H1 (cell line): ENCODE data around the gene HS2ST1. TPM values are rescaled to one million over a fixed set of nuclear protein-coding genes. Genes with fewer than 3 reads are reported as not detected.

Experiments used
- CTCF ChIA-PET: fragments of 300-600 bp; sonication (Branson Sonifier 250); formaldehyde crosslinking; loops from one replicate; lab custom pipeline; 2021; ENCODE audit not compliant: partially characterized antibody; lab: Charles Lee
- POLR2A ChIA-PET: fragments of 300-600 bp; sonication (Branson Sonifier 250); formaldehyde crosslinking; loops from one replicate; lab custom pipeline; 2021; ENCODE audit warnings: inconsistent platforms; ENCODE audit not compliant: partially characterized antibody; lab: Charles Lee
- DNase-seq, 2 experiments: peaks; one replicate each; pipeline versions ENCODE4 v3.0.0 to v3.0.0-alpha.2; 2010 to 2022; ENCODE audit warnings: low spot score in 2 of 2, low read depth in 1 of 2, mixed read lengths in 1 of 2
- FAIRE-seq: peaks from 2 replicates; lab custom pipeline; 2011; peaks lifted over from hg19 to GRCh38; lab: Jason Lieb, UNC
- H2AFZ ChIP-seq: 2 replicates; pipeline ENCODE4 v1.8.1; 2012; ENCODE audit warnings: low read length, inconsistent platforms
- H2AK5ac ChIP-seq: 2 replicates; pipeline ENCODE4 v1.6.1; 2013; ENCODE audit warnings: low read depth, low read length
- H2BK120ac ChIP-seq: replicated peaks from 2 replicates; pipeline ENCODE3; 2013; ENCODE audit warnings: low read depth, low read length, inconsistent platforms
- H2BK12ac ChIP-seq: 2 replicates; pipeline ENCODE4 v1.6.1; 2013; ENCODE audit warnings: low read depth, low read length
- H2BK15ac ChIP-seq: 2 replicates; pipeline ENCODE4 v1.6.1; 2013; ENCODE audit warnings: low read length
- H2BK20ac ChIP-seq: 2 replicates; pipeline ENCODE4 v1.6.1; 2013; ENCODE audit warnings: low read length
- H2BK5ac ChIP-seq: 2 replicates; pipeline ENCODE4 v1.6.1; 2013; ENCODE audit warnings: low read depth, low read length
- H3K14ac ChIP-seq: 2 replicates; pipeline ENCODE4 v1.6.1; 2013; ENCODE audit warnings: inconsistent platforms; ENCODE audit not compliant: insufficient read length
- H3K18ac ChIP-seq: 2 replicates; pipeline ENCODE4 v1.6.1; 2013; ENCODE audit warnings: low read length; ENCODE audit errors: extremely low read depth
- H3K23ac ChIP-seq: 2 replicates; pipeline ENCODE4 v1.6.1; 2013; ENCODE audit warnings: inconsistent platforms; ENCODE audit not compliant: insufficient read length
- H3K23me2 ChIP-seq: 2 replicates; pipeline ENCODE4 v1.6.1; 2013; ENCODE audit warnings: low read depth, low read length
- H3K27ac ChIP-seq: 2 replicates; pipeline ENCODE4 v1.6.1; 2011; ENCODE audit warnings: low read depth, low read length, inconsistent platforms
- H3K27me3 ChIP-seq, 4 experiments: replicated peaks in 1 of 4; 1 replicate in 1 of 4; 2 replicates in 3 of 4; pipeline versions ENCODE4 v1.6.1 to v1.8.1; 2011 to 2013; ENCODE audit warnings: low read length in 3 of 4, mild to moderate bottlenecking in 3 of 4, inconsistent platforms in 2 of 4, mixed read lengths in 2 of 4, moderate library complexity in 1 of 4; ENCODE audit not compliant: control insufficient read depth in 3 of 4, insufficient read depth in 3 of 4; ENCODE audit errors: extremely low read depth in 1 of 4
- H3K36me3 ChIP-seq, 4 experiments: 2 replicates each; pipeline versions ENCODE4 v1.6.1 to v1.8.1; 2011 to 2013; ENCODE audit warnings: mild to moderate bottlenecking in 4 of 4, low read length in 3 of 4, moderate library complexity in 2 of 4, control low read depth in 1 of 4, inconsistent platforms in 1 of 4; ENCODE audit not compliant: insufficient read depth in 4 of 4, control insufficient read depth in 2 of 4
- H3K4ac ChIP-seq: replicated peaks from 2 replicates; pipeline ENCODE3; 2013; ENCODE audit warnings: low read length, low read depth, mixed read lengths, inconsistent platforms; ENCODE audit not compliant: insufficient read length
- H3K4me1 ChIP-seq, 4 experiments: replicated peaks in 1 of 4; 1 replicate in 1 of 4; 2 replicates in 3 of 4; pipeline versions ENCODE4 v1.6.1 to v1.8.1; 2011 to 2013; ENCODE audit warnings: low read length in 3 of 4, inconsistent platforms in 2 of 4, mixed read lengths in 1 of 4; ENCODE audit not compliant: insufficient read depth in 4 of 4, control insufficient read depth in 3 of 4
- H3K4me2 ChIP-seq, 2 experiments: 2 replicates each; pipeline versions ENCODE4 v1.6.1 to v1.8.1; 2011 to 2013; ENCODE audit warnings: low read depth in 2 of 2, low read length in 2 of 2, control low read depth in 1 of 2, inconsistent platforms in 1 of 2, mild to moderate bottlenecking in 1 of 2; ENCODE audit not compliant: insufficient read depth in 1 of 2
- H3K4me3 ChIP-seq, 4 experiments: fragments of 200-600, 300-600 bp in 1 of 4; sonication (generic), shearing (Covaris generic), sonication (Bioruptor Twin) in 1 of 4; 2 replicates each; pipeline versions ENCODE4 v1.5.1 to v1.8.1; 2011 to 2016; ENCODE audit warnings: low read length in 4 of 4, low read depth in 3 of 4, control low read depth in 2 of 4, inconsistent platforms in 2 of 4, mild to moderate bottlenecking in 2 of 4, mixed read lengths in 1 of 4, moderate library complexity in 1 of 4; ENCODE audit not compliant: insufficient read depth in 2 of 4; ENCODE audit errors: extremely low read depth in 1 of 4
- H3K56ac ChIP-seq: replicated peaks from 2 replicates; pipeline ENCODE3; 2013; ENCODE audit warnings: low read depth, mild to moderate bottlenecking, mixed read lengths, low read length, inconsistent platforms; ENCODE audit not compliant: insufficient read length
- H3K79me1 ChIP-seq: 2 replicates; pipeline ENCODE4 v1.6.1; 2013; ENCODE audit warnings: low read depth, low read length, control low read depth
- H3K79me2 ChIP-seq, 2 experiments: 2 replicates each; pipeline versions ENCODE4 v1.6.1 to v1.8.1; 2012 to 2013; ENCODE audit warnings: low read length in 2 of 2, mild to moderate bottlenecking in 2 of 2, inconsistent platforms in 1 of 2; ENCODE audit not compliant: insufficient read depth in 2 of 2, control insufficient read depth in 1 of 2
- H3K9ac ChIP-seq, 4 experiments: replicated peaks in 1 of 4; 1 replicate in 1 of 4; 2 replicates in 3 of 4; pipeline versions ENCODE4 v1.6.1 to v1.8.1; 2011 to 2013; ENCODE audit warnings: low read depth in 3 of 4, low read length in 3 of 4, control low read depth in 2 of 4, mild to moderate bottlenecking in 2 of 4, moderate library complexity in 2 of 4, inconsistent platforms in 1 of 4; ENCODE audit errors: extremely low read depth in 1 of 4
- H3K9me3 ChIP-seq, 2 experiments: 2 replicates each; pipeline versions ENCODE4 v1.6.1 to v1.8.1; 2012 to 2013; ENCODE audit warnings: mild to moderate bottlenecking in 2 of 2, moderate library complexity in 2 of 2, control low read depth in 1 of 2, inconsistent platforms in 1 of 2, low read depth in 1 of 2, low read length in 1 of 2, mixed read lengths in 1 of 2; ENCODE audit not compliant: insufficient read depth in 2 of 2
- H4K20me1 ChIP-seq, 2 experiments: replicated peaks in 1 of 2; 2 replicates each; pipeline versions ENCODE3 to v1.8.1; 2011 to 2013; ENCODE audit warnings: inconsistent platforms in 2 of 2, low read length in 2 of 2, mild to moderate bottlenecking in 1 of 2; ENCODE audit not compliant: insufficient read depth in 2 of 2, control insufficient read depth in 1 of 2
- H4K5ac ChIP-seq: 2 replicates; pipeline ENCODE4 v1.6.1; 2013; ENCODE audit warnings: low read length, low read depth, mixed read lengths, inconsistent platforms; ENCODE audit not compliant: insufficient read length
- H4K8ac ChIP-seq: 2 replicates; pipeline ENCODE4 v1.8.0; 2013; ENCODE audit warnings: mild to moderate bottlenecking, moderate library complexity, low read length, inconsistent platforms; ENCODE audit not compliant: insufficient read depth; ENCODE audit errors: extremely low read depth
- H4K91ac ChIP-seq: replicated peaks from 2 replicates; pipeline ENCODE3; 2013; ENCODE audit warnings: low read length, mixed read lengths, inconsistent platforms; ENCODE audit not compliant: insufficient read length
- NANOG ChIP-seq: IDR thresholded peaks from 2 replicates; pipeline ENCODE4 v1.6.1; 2011; ENCODE audit warnings: low read length, low read depth, mild to moderate bottlenecking, inconsistent platforms; ENCODE audit not compliant: insufficient read depth, poor library complexity, severe bottlenecking
- RBBP5 ChIP-seq: IDR thresholded peaks from 2 replicates; pipeline ENCODE4 v1.7.1; 2012; ENCODE audit warnings: low read depth, mild to moderate bottlenecking, inconsistent platforms, low read length, moderate library complexity, borderline replicate concordance
- SUZ12 ChIP-seq: fragments of 200-600 bp; sonication (generic); IDR thresholded peaks from 2 replicates; pipeline ENCODE4 v1.6.1; 2012; ENCODE audit warnings: mild to moderate bottlenecking, inconsistent platforms, low read length, moderate library complexity, mixed read lengths
- TAF7 ChIP-seq: optimal IDR thresholded peaks from 2 replicates; pipeline ENCODE3; 2011; ENCODE audit warnings: low read depth, mild to moderate bottlenecking, inconsistent platforms, low read length, moderate library complexity, borderline replicate concordance
- TEAD4 ChIP-seq: IDR thresholded peaks from 2 replicates; pipeline ENCODE4 v1.6.1; 2012; ENCODE audit warnings: low read depth, low read length, inconsistent platforms, mixed read lengths
- WGBS, 2 experiments: shearing (Covaris generic) in 1 of 2; methylation state at CpG; one replicate each; pipeline versions ENCODE4 v1.1.6 to v1.1.7; 2013 to 2015; ENCODE audit warnings: low lambda C conversion rate in 2 of 2, mixed read lengths in 2 of 2, inconsistent platforms in 1 of 2, low coverage in 1 of 2, missing lambda C conversion rate in 1 of 2; ENCODE audit not compliant: insufficient replicate concordance in 2 of 2, insufficient coverage in 1 of 2, insufficient read length in 1 of 2; ENCODE audit errors: extremely low coverage in 1 of 2, missing lambda C conversion rate in 1 of 2; 5-methylcytosine and 5-hydroxymethylcytosine counted together
- polyA plus RNA-seq, 7 experiments: library from polyadenylated mRNA; depleted of rRNA in 3 of 7; stranded (reverse) in 5 of 7; unstranded in 2 of 7; fragments of >200 nt in 5 of 7; fragments of 200-250 nt in 2 of 7; gene quantifications; 1 replicate in 5 of 7; 2 replicates in 1 of 7; 4 replicates in 1 of 7; pipeline versions ENCODE4 v1.2.1 to v1.2.3, GENCODE V29; 2011 to 2013; ENCODE audit warnings: missing spikeins in 2 of 7, mixed read lengths in 2 of 7
- total RNA-seq: library from RNA; stranded (reverse); fragmentation: NEBNext Ultra II Directional; extraction: Animal tissue kit (Norgen Biotek cat#: 25700); gene quantifications from 2 replicates; pipeline ENCODE4 v1.2.1, GENCODE V29; 2021

The HS2ST1 gene
- total and polyA plus RNA-seq, 2 of the 8 experiments (the other 6 are each of a cell fraction or from before 2014, with no cell fraction given): 5.2 to 28.3 TPM

DNA sequence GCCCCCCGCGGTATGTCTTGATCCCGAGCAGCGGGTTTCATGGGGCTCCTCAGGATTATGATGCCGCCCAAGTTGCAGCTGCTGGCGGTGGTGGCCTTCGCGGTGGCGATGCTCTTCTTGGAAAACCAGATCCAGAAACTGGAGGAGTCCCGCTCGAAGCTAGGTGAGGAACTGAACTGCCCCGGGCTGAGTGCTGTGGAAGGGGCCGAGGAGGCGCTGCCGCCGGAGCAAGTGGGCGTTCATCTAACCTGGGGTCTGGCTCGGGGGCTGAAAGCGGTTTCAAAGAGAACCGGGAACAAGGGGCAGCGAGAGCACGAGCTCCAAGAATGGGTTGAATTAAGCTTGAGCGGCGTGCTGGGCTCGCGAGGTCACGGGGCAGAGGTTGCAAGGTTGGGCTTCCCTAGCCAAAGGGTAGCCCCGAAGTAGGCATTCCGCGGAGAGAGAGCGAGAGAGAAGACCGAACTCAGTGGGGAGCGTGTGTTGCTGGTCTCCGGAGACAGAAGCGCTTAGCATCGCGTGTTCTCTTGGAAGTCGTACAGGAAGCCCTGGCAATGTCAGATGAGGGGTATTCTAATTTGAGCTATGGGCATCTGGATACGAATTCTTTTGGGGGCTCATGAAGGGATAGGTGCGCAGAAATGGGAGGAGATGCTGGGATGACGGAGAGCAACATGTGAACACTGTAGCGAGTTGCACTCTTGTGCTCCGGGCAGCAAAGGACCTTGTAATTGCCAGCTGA lies 732 bp downstream of the HS2ST1 start:
- peak overlapping the region; percentile 82 to 93 (median 86) for H3K9ac ChIP-seq
- 1% methylated on average over 41 of the region's 43 CpGs; no CpG with 5 or more reads in 1 of the 2 experiments for WGBS, 2 experiments
- peak; percentile 57 for FAIRE-seq
- peak; percentile 41; the same call in 1 of the 2 replicates for TF ChIP-seq RBBP5
- TF ChIP-seq TAF7: no peak
- TF ChIP-seq TEAD4: peak; percentile 46; the same call in 1 of the 2 replicates
- TF ChIP-seq NANOG: no peak
- TF ChIP-seq SUZ12: no peak

More for the DNA sequence above, 732 bp downstream of the HS2ST1 start:
- Histone ChIP-seq H3K14ac (no peak overlapping the region), H2BK15ac (no peak overlapping the region), H2BK5ac (peak overlapping the region; percentile 46), H3K18ac (peak overlapping the region; percentile 72), H2AK5ac (no peak overlapping the region), H4K8ac (peak overlapping the region; percentile 82; the same call in 1 of the 2 replicates), H4K20me1 (peaks cover 2 to 6% of the 10 kb centered on the region in 2 experiments), H3K9me3 (no peaks in the 10 kb centered on the region), H3K56ac (peak overlapping the region; percentile 77), H2BK20ac (no peak overlapping the region), H3K23me2 (no peaks in the 10 kb centered on the region), H4K91ac (peak overlapping the region; percentile 31), H3K4me2 (peak overlapping the region; percentile 72 to 79), H2BK120ac (peak overlapping the region; percentile 69), H3K4ac (no peak overlapping the region), H3K4me1 (peaks cover 0 to 3% (median 2%) of the 10 kb centered on the region in 4 experiments; a peak in 3 of 7 replicates), H2AFZ (no peak overlapping the region; the same call in 1 of the 2 replicates), H4K5ac (peak overlapping the region; percentile 35), H3K36me3 (peaks cover 0 to 3% (median 1%) of the 10 kb centered on the region in 4 experiments; a peak in 1 of 8 replicates), H3K27me3 (no peaks in the 10 kb centered on the region), H2BK12ac (peak overlapping the region; percentile 19; the same call in 1 of the 2 replicates), H3K4me3 (peak overlapping the region; percentile 98 to 99 (median 98)), H3K79me2 (peaks cover 31 to 90% of the 10 kb centered on the region in 2 experiments), H3K79me1 (no peaks in the 10 kb centered on the region), H3K27ac (peak overlapping the region; percentile 87), H3K23ac (no peak overlapping the region)
- CTCF ChIA-PET: interaction anchor here (0.5 to 1.7 kb wide), 8 partner anchors 17 to 182 kb away, joined by 3 to 8 read pairs (median 4); no protein-coding TSS in a partner anchor
- POLR2A ChIA-PET: interaction anchor here (0.6 to 5.1 kb wide), 15 partner anchors 10 to 108 kb away, joined by 3 to 49 read pairs (median 7); no protein-coding TSS in a partner anchor
- peak in 1 of 2 experiments; percentile 73 for DNase-seq
